Effector memory CD8-positive, alpha-beta T cell (primary cell): ENCODE results near the gene FNIP2.
"Not testable (repeated sequence)": the region's sequence is repeated elsewhere in the genome, so short reads cannot be mapped to it uniquely, and the experiment has no call there.

ENCODE experiments used
- ATAC-seq: fragments of 150-1000 bp; cut with Tn5 transposase; replicated peaks from 2 replicates; pipeline ENCODE4 v1.10.0; 2021; ENCODE audit warnings: mild to moderate bottlenecking, moderate library complexity
- DNase-seq, 3 experiments: peaks; one replicate each; pipeline ENCODE4 v3.0.0; 2021
- H3K27ac Mint-ChIP-seq, 2 donors: one replicate each; pipeline ENCODE4 v1.8.0; 2022; ENCODE audit warnings: mild to moderate bottlenecking in 2 of 2, mixed read lengths in 2 of 2, moderate library complexity in 2 of 2
- H3K27me3 Mint-ChIP-seq, 2 donors: one replicate each; pipeline ENCODE4 v1.8.0; 2022; ENCODE audit warnings: mixed read lengths in 2 of 2
- H3K36me3 Mint-ChIP-seq: one replicate; pipeline ENCODE4 v1.8.0; 2022; ENCODE audit warnings: mild to moderate bottlenecking, moderate library complexity, mixed read lengths; ENCODE audit not compliant: insufficient read depth
- H3K4me1 Mint-ChIP-seq, 2 donors: one replicate each; pipeline ENCODE4 v1.8.0; 2022; ENCODE audit warnings: low read depth in 2 of 2, mixed read lengths in 2 of 2
- H3K4me3 Mint-ChIP-seq, 2 donors: one replicate each; pipeline ENCODE4 v1.8.0; 2022; ENCODE audit warnings: mild to moderate bottlenecking in 2 of 2, mixed read lengths in 2 of 2, moderate library complexity in 2 of 2
- H3K9me3 Mint-ChIP-seq, 2 donors: one replicate each; pipeline ENCODE4 v1.8.0; 2022; ENCODE audit warnings: mixed read lengths in 2 of 2

Gene FNIP2

GRCh38 chr4:158896577-158897238, 127.9 kb downstream of the FNIP2 start:
- DNase-seq (peak in 2 of 3 experiments; percentile 11 to 32), ATAC-seq (peak; percentile 91)
- not testable (repeated sequence) for H3K9me3 Mint-ChIP-seq, H3K27me3 Mint-ChIP-seq, H3K36me3 Mint-ChIP-seq
- Mint-ChIP-seq H3K4me3 (peak overlapping the region; percentile 25 to 66), H3K4me1 (peaks cover 26 to 32% of the 10 kb centered on the region in 2 donors), H3K27ac (peak overlapping the region; percentile 97)

- H3K4me3 Mint-ChIP-seq, H3K36me3 Mint-ChIP-seq, DNase-seq, H3K9me3 Mint-ChIP-seq, H3K27ac Mint-ChIP-seq, H3K27me3 Mint-ChIP-seq, ATAC-seq: not testable (repeated sequence)
- peaks cover 39 to 43% of the 10 kb centered on the region in 2 donors for H3K4me1 Mint-ChIP-seq
These were observed 131.6 kb downstream of the FNIP2 start for GRCh38 chr4:158900408-158900807.

DNA sequence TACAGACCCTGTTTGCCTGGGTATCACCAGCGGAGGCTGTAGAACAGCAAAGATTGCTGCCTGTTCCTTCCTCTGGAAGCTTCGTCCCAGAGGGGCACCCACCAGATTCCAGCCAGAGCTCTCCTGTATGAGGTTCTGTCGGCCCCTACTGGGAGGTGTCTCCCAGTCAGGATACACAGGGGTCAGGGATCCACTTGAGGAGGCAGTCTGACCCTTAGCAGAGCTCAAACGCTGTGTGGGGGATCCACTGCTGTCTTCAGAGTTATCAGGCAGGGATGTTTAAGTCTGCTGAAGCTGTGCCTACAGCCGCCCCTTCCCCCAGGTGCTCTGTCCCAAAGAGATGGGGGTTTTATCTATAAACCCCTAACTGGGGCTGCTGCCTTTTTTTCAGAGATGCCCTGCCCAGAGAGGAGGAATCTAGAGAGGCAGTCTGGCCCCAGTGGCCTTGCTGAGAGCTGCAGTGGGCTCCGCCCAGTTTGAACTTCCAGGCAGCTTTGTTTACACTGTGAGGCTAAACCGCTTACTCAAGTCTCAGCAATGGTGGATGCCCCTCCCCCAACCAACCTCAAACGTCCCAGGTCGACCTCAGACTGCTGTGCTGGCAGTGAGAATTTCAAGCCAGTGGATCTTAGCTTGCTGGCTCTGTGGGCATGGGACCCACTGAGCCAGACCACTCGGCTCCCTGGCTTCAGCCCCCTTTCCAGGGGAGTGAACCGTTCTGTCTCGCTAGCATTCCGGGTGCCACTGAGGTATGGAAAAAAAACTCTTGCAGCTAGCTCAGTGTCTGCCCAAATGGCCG, 133.7 kb downstream of the FNIP2 start:
- peaks cover 11% of the 10 kb centered on the region for H3K36me3 Mint-ChIP-seq
- ATAC-seq (peak; percentile 82), DNase-seq (peak; percentile 41 to 62 (median 53))
- not testable (repeated sequence) for H3K9me3 Mint-ChIP-seq, H3K27me3 Mint-ChIP-seq
- H3K4me3 Mint-ChIP-seq, result peak overlapping the region in 1 of 2 donors; percentile 15
- H3K4me1 Mint-ChIP-seq, result peaks cover 27 to 29% of the 10 kb centered on the region in 2 donors
- peak overlapping the region; percentile 15 to 74 for H3K27ac Mint-ChIP-seq

- Mint-ChIP-seq H3K27ac (peak overlapping the region in 1 of 2 donors; percentile 74), H3K4me3 (no peak overlapping the region), H3K36me3 (peaks cover 11% of the 10 kb centered on the region), H3K27me3 (no peaks in the 10 kb centered on the region), H3K4me1 (peaks cover 27 to 28% of the 10 kb centered on the region in 2 donors), H3K9me3 (no peaks in the 10 kb centered on the region)
- ATAC-seq, result no peak
- DNase-seq, result no peak
These were observed 134.2 kb downstream of the FNIP2 start for GRCh38 chr4:158903079-158903456.

GRCh38 chr4:158903472-158904043, 134.7 kb downstream of the FNIP2 start:
- ATAC-seq, result no peak
- H3K4me1 Mint-ChIP-seq, result peaks cover 24 to 25% of the 10 kb centered on the region in 2 donors
- H3K36me3 Mint-ChIP-seq, result peaks cover 8% of the 10 kb centered on the region
- H3K9me3 Mint-ChIP-seq, result no peaks in the 10 kb centered on the region
- DNase-seq, result no peak
- no peak overlapping the region for H3K4me3 Mint-ChIP-seq
- no peak overlapping the region for H3K27ac Mint-ChIP-seq
- H3K27me3 Mint-ChIP-seq, result no peaks in the 10 kb centered on the region

- Mint-ChIP-seq H3K27me3 (no peaks in the 10 kb centered on the region), H3K27ac (peak overlapping the region in 1 of 2 donors; percentile 68), H3K4me1 (peaks cover 18 to 21% of the 10 kb centered on the region in 2 donors), H3K4me3 (no peak overlapping the region), H3K9me3 (no peaks in the 10 kb centered on the region), H3K36me3 (peaks cover 5% of the 10 kb centered on the region)
- ATAC-seq (no peak), DNase-seq (no peak)
These were observed 136.0 kb downstream of the FNIP2 start for GRCh38 chr4:158904815-158905214.

GRCh38 chr4:158906073-158906472, 137.2 kb downstream of the FNIP2 start:
- H3K27ac Mint-ChIP-seq, result peak overlapping the region; percentile 68 to 72
- ATAC-seq, result peak; percentile 86
- no peaks in the 10 kb centered on the region for H3K9me3 Mint-ChIP-seq
- peak in 1 of 3 experiments; percentile 10 for DNase-seq
- peaks cover 15 to 21% of the 10 kb centered on the region in 2 donors for H3K4me1 Mint-ChIP-seq
- H3K36me3 Mint-ChIP-seq, result peaks cover 5% of the 10 kb centered on the region
- peak overlapping the region in 1 of 2 donors; percentile 7 for H3K4me3 Mint-ChIP-seq
- H3K27me3 Mint-ChIP-seq, result no peaks in the 10 kb centered on the region

DNA sequence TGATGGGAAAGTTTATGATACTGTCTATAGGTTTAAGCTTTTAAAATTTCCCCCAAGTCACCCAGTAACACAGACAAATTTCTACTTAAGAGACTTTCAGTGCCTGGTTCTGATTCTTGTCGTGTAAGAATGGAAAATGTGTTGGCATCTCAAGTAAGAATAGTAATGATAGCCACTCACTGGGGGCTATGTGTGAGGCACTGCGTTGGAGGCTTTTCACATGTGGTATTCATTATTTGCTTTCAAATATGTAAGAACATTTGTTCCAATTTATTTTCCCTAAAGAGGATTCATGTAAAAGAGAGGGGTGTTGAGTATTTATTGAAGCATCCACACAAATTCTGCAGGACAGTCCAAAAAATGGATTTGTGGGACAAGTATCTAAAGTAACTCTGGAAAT, 143.6 kb downstream of the FNIP2 start:
- Mint-ChIP-seq H3K4me3 (no peak overlapping the region), H3K36me3 (no peaks in the 10 kb centered on the region), H3K4me1 (no peaks in the 10 kb centered on the region), H3K9me3 (no peaks in the 10 kb centered on the region), H3K27ac (no peak overlapping the region), H3K27me3 (no peaks in the 10 kb centered on the region)
- DNase-seq (no peak), ATAC-seq (no peak)

DNA sequence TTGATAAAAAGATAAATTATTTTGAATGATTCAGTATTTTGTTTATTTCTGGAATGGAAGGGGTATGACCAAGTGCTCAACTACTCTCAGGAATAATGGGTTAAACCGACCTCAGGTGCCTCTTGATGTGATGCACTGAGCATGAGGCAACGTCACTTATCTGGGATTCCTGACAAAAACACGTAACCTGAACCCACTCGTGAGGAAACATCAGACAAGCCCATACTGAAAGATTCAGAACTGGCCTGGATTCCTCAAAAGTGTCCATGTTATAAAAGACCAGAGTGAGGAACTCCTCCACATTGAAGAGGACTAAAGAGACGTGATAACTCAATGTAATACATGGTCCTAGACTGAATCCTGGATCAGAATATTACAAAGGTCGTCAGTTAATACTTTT, 144.0 kb downstream of the FNIP2 start:
- H3K27me3 Mint-ChIP-seq, result no peaks in the 10 kb centered on the region
- no peak overlapping the region for H3K4me3 Mint-ChIP-seq
- H3K27ac Mint-ChIP-seq, result no peak overlapping the region
- no peaks in the 10 kb centered on the region for H3K36me3 Mint-ChIP-seq
- no peaks in the 10 kb centered on the region for H3K4me1 Mint-ChIP-seq
- ATAC-seq (no peak), DNase-seq (no peak)
- H3K9me3 Mint-ChIP-seq, result no peaks in the 10 kb centered on the region

DNA sequence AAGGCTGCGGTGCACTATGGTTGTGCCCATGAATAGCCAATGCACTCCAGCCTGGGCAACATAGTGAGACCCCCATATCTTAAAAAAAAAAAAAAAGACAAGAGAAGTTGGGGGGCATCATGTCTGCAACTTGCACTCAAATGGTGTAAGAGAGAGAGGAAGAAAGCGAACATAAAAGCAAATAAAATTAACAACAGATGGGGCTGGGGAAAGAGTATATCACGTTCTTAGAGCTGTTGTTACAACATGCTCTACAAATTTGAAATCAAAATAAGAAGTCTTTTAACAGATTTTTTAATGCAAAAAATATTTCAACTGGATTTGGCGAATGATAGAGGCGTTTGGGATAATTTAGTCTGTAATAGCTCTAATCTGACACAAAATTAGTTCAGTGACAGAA, 144.9 kb downstream of the FNIP2 start:
- H3K9me3 Mint-ChIP-seq, result no peaks in the 10 kb centered on the region
- no peaks in the 10 kb centered on the region for H3K36me3 Mint-ChIP-seq
- ATAC-seq, result no peak
- no peak overlapping the region for H3K27ac Mint-ChIP-seq
- no peaks in the 10 kb centered on the region for H3K27me3 Mint-ChIP-seq
- H3K4me3 Mint-ChIP-seq, result no peak overlapping the region
- DNase-seq, result no peak
- H3K4me1 Mint-ChIP-seq, result no peaks in the 10 kb centered on the region

DNA sequence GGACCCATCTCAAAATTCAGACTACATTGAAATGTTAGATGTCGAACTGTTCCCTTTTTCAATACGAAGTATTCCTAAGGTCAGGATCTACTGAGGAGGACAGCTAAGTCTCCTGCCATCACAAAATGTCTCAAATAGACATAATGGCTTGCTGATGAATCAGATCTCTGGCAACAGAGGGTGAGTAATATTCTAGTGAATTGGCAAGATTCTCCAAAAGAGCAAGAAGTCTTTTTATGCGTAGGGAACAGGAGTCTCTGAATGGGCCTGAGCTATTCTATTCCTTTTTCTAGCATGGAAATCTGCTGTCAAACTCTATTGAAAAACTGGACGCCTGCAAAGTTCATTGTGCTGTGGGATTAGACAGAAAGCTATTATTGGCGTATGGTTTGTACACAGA, 145.4 kb downstream of the FNIP2 start:
- Mint-ChIP-seq H3K36me3 (no peaks in the 10 kb centered on the region), H3K9me3 (no peaks in the 10 kb centered on the region), H3K27ac (no peak overlapping the region), H3K4me1 (no peaks in the 10 kb centered on the region), H3K4me3 (no peak overlapping the region), H3K27me3 (no peaks in the 10 kb centered on the region)
- ATAC-seq, result no peak
- DNase-seq, result no peak

DNA sequence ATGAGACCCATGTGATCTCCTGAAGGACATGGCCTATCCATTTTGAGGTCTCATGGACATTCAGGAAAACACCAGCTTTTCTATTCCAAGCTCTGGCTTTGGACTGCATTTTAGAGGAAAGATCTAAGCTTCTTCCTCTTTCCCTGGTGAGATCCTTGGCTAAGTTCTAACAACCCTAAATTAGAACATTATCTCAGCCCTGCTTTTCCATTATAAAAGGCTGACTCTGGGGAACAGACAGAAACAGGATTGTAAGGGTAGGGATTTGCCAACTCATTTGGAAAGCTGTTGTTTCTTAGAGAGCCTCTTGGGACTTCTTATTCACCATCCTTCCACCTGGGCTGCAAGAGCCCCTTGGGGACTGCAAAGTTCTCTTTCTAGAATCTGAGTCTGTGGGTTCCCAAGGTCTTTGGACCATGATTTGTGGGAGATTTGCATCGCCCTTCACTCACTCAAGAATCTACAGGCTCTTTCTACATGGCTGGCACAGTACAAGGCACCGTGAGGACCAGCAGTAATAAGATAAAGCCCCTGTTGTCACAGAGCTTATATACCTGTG, 146.9 kb downstream of the FNIP2 start:
- H3K27me3 Mint-ChIP-seq, result no peaks in the 10 kb centered on the region

DNA sequence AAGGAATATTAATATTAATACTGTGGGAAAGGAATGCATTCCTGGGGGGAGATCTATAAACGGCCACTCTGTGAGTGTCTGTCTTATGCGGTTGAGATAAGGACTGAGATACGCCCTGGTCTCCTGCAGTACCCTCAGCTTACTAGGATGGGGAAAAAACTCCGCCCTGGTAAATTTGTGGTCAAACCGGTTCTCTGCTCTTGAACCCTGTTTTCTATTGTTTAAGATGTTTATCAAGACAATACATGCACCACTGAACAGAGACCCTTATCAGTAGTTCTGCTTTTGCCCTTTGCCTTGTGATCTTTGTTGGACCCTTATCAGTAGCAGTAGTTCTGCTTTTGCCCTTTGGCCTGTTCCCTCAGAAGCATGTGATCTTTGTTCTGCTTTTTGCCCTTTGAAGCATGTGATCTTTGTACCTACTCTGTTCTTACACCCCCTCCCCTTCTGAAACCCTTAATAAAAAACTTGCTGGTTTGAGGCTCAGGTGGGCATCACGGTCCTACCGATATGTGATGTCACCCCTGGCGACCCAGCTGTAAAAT, 151.7 kb downstream of the FNIP2 start:
- H3K36me3 Mint-ChIP-seq, H3K27me3 Mint-ChIP-seq, H3K9me3 Mint-ChIP-seq, ATAC-seq, H3K27ac Mint-ChIP-seq, H3K4me3 Mint-ChIP-seq, H3K4me1 Mint-ChIP-seq, DNase-seq: not testable (repeated sequence)

More for the DNA sequence above, 146.9 kb downstream of the FNIP2 start:
- no peaks in the 10 kb centered on the region for H3K4me1 Mint-ChIP-seq
- H3K4me3 Mint-ChIP-seq, result no peak overlapping the region
- ATAC-seq (no peak), DNase-seq (no peak)
- H3K36me3 Mint-ChIP-seq, result no peaks in the 10 kb centered on the region
- H3K27ac Mint-ChIP-seq, result no peak overlapping the region
- H3K9me3 Mint-ChIP-seq, result no peaks in the 10 kb centered on the region
